HepG2 (cell line): ENCODE data around the gene ARHGEF1. TPM values are rescaled to one million over a fixed set of nuclear protein-coding genes. Genes with fewer than 3 reads are reported as not detected.

Experiments
- AGO2 ChIP-seq: fragments of 200-400 bp; formaldehyde crosslinking; optimal IDR thresholded peaks from 2 replicates; pipeline ENCODE3; 2017; ENCODE audit warnings: mild to moderate bottlenecking, low read depth, low read length, moderate library complexity
- ATF4 ChIP-seq, 2 experiments: fragments of 450-650 bp in 1 of 2; sonication (generic) in 1 of 2; formaldehyde crosslinking; IDR thresholded peaks; 2 replicates each; pipeline versions ENCODE4 v1.5.0 to v1.8.0; 2020 to 2022; ENCODE audit warnings: mild to moderate bottlenecking in 1 of 2, missing genetic modification reagents in 1 of 2
- ATF5 ChIP-seq: sonication (generic); formaldehyde crosslinking; IDR thresholded peaks from 2 replicates; pipeline ENCODE4 v1.4.0; 2020; ENCODE audit warnings: mild to moderate bottlenecking, low read depth, missing genetic modification reagents
- ATF7-NPFF ChIP-seq: sonication (generic); formaldehyde crosslinking; IDR thresholded peaks from 2 replicates; pipeline ENCODE4 v1.8.1; 2023; ENCODE audit warnings: mild to moderate bottlenecking, low read depth, missing genetic modification reagents, moderate library complexity
- BHLHE40 ChIP-seq: IDR thresholded peaks from 2 replicates; pipeline ENCODE4 v1.6.1; 2011; ENCODE audit warnings: low read length, improper control_type of control experiment
- GABPA ChIP-seq, 2 experiments: IDR thresholded peaks; 2 replicates each; pipeline ENCODE4 v1.6.1; 2011 to 2016; ENCODE audit warnings: low read depth in 2 of 2, low read length in 1 of 2, missing biosample characterization in 1 of 2, missing genetic modification characterization in 1 of 2
- GATA4 ChIP-seq: sonication (generic); IDR thresholded peaks from 2 replicates; pipeline ENCODE4 v1.6.1; 2016; ENCODE audit warnings: antibody characterized with exemption, low read depth, borderline replicate concordance
- HNRNPK ChIP-seq: fragments of 200-400 bp; formaldehyde crosslinking; IDR thresholded peaks from 2 replicates; pipeline ENCODE4 v1.6.1; 2018; ENCODE audit warnings: low read length, low read depth, moderate library complexity, mild to moderate bottlenecking; ENCODE audit not compliant: poor library complexity, severe bottlenecking
- PCBP2 ChIP-seq: fragments of 200-400 bp; formaldehyde crosslinking; optimal IDR thresholded peaks from 2 replicates; pipeline ENCODE3; 2018; ENCODE audit warnings: low read length, low read depth; ENCODE audit not compliant: poor library complexity, severe bottlenecking
- POLR2AphosphoS2 ChIP-seq: IDR thresholded peaks from 2 replicates; pipeline ENCODE4 v1.6.1; 2011; ENCODE audit warnings: low read depth, low read length, improper control_type of control experiment
- SMARCE1 ChIP-seq: fragments of 450-650 bp; IDR thresholded peaks from 2 replicates; pipeline ENCODE4 v1.6.1; 2017; ENCODE audit warnings: borderline replicate concordance
- SP5 ChIP-seq: IDR thresholded peaks from 2 replicates; pipeline ENCODE4 v1.6.1; 2016; ENCODE audit warnings: low read depth, borderline replicate concordance
- SRY ChIP-seq: sonication (generic); formaldehyde crosslinking; IDR thresholded peaks from 2 replicates; pipeline ENCODE4 v1.8.0; 2022; ENCODE audit warnings: mild to moderate bottlenecking, missing genetic modification reagents
- ZFP41 ChIP-seq: sonication (generic); formaldehyde crosslinking; IDR thresholded peaks from 2 replicates; pipeline ENCODE4 v1.4.0; 2020; ENCODE audit warnings: mild to moderate bottlenecking, missing genetic modification reagents, borderline replicate concordance
- ZNF530 ChIP-seq: sonication (generic); formaldehyde crosslinking; IDR thresholded peaks from 2 replicates; pipeline ENCODE4 v1.5.0; 2020; ENCODE audit warnings: low read depth, mild to moderate bottlenecking, missing genetic modification reagents
- ZNF572 ChIP-seq: sonication (generic); formaldehyde crosslinking; IDR thresholded peaks from 2 replicates; pipeline ENCODE4 v1.5.1; 2020; ENCODE audit warnings: mild to moderate bottlenecking, missing genetic modification reagents
- ZNF644 ChIP-seq: IDR thresholded peaks from 2 replicates; pipeline ENCODE4 v1.6.1; 2016; ENCODE audit warnings: low read depth
- ZNF782 ChIP-seq: sonication (generic); formaldehyde crosslinking; IDR thresholded peaks from 2 replicates; pipeline ENCODE4 v1.4.0; 2020; ENCODE audit warnings: missing genetic modification reagents, mild to moderate bottlenecking, borderline replicate concordance
- polyA plus RNA-seq, 8 experiments: library from polyadenylated mRNA; depleted of rRNA in 3 of 8; stranded (reverse) in 7 of 8; unstranded in 1 of 8; fragments of >200 nt; fragmentation: Illumina TruSeq in 4 of 8; extraction: Trizol in 4 of 8; gene quantifications; 2 replicates each; pipeline versions ENCODE4 v1.2.1 to v1.2.3, GENCODE V29; 2011 to 2016; ENCODE audit warnings: low read depth in 4 of 8, missing spikeins in 1 of 8, mixed read lengths in 1 of 8; ENCODE audit not compliant: insufficient read depth in 1 of 8
- total RNA-seq, 5 experiments: library from RNA; depleted of rRNA; stranded (reverse); fragments of >200 nt; fragmentation: Illumina TruSeq; extraction: Trizol; gene quantifications; 2 replicates each; pipeline ENCODE4 v1.2.3, GENCODE V29; 2016; ENCODE audit warnings: low read depth in 1 of 5
- TF ChIP-seq, protein P1 (sequence below): IDR thresholded peaks from 2 replicates; pipeline ENCODE4 v1.6.1; 2016
- TF ChIP-seq, protein P2 (sequence below): sonication (generic); formaldehyde crosslinking; IDR thresholded peaks from 2 replicates; pipeline ENCODE4 v1.5.1; 2020; ENCODE audit warnings: mild to moderate bottlenecking, missing genetic modification reagents, moderate library complexity
- TF ChIP-seq, protein P3 (sequence below): sonication (generic); formaldehyde crosslinking; IDR thresholded peaks from 2 replicates; pipeline ENCODE4 v1.8.1; 2023; ENCODE audit warnings: mild to moderate bottlenecking, moderate library complexity, missing genetic modification reagents

The ARHGEF1 gene
- total and polyA plus RNA-seq, 2 of the 13 experiments (the other 11 are each of a cell fraction or from before 2014, with no cell fraction given), result 33.7 to 34.7 TPM

DNA sequence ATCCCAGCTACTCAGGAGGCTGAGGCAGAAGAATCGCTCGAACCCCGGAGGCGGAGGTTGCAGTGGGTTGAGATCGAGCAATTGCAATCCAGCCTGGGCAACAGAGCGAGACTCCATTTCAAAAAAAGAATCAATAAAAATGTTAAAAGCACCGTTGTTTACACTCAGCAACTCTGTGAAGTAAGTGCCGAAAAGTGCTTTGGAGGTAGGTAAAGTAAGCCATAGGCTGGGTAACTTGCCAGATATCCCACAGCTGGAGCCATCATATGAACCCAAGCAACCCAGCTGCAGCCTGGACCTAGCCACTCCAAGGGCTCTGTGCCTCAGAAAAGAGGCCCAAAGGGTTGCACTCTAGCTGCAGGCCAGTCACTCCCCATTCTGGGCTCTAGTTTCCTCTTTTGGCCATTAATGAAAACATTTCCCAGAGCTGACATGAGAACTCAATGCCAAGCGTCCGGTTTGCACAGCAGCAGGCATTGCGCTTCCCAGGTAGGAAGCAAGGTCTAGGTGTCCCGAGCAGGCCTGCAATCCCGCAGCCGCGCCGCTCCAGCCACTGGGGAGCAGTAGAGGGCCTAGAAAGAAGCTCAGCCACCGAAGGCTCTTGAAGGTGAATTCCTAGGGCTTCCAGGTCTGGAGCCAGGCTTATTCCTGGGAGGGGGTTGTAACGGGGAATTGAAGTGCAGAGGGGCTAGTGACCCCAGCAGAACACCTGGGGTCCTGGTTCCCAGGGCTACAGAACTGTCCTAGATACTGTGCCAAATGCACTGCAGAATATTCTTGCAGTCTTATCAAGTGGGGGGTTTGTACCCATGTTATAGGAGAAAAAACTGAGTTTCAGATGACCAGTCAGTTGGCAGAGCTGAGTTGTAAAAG is 10.0 kb upstream of the ARHGEF1 start (continued):
- TF ChIP-seq, protein P1, sequence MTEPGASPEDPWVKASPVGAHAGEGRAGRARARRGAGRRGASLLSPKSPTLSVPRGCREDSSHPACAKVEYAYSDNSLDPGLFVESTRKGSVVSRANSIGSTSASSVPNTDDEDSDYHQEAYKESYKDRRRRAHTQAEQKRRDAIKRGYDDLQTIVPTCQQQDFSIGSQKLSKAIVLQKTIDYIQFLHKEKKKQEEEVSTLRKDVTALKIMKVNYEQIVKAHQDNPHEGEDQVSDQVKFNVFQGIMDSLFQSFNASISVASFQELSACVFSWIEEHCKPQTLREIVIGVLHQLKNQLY (CRISPR knock-in tag), result no peak
- TF ChIP-seq SMARCE1, result no peak
- TF ChIP-seq ZNF644 (CRISPR knock-in tag), result no peak
- no peak for TF ChIP-seq ZNF530 (CRISPR knock-in tag)
- no peak for TF ChIP-seq ZNF572
- no peak for TF ChIP-seq PCBP2
- TF ChIP-seq GABPA (IDR thresholded peaks at IDR 0.05; ENCODE audit: low read depth, low read length), result no peak
- no peak for TF ChIP-seq GABPA (CRISPR knock-in tag; IDR thresholded peaks at IDR 0.05; ENCODE audit: low read depth)
- TF ChIP-seq, protein P2, sequence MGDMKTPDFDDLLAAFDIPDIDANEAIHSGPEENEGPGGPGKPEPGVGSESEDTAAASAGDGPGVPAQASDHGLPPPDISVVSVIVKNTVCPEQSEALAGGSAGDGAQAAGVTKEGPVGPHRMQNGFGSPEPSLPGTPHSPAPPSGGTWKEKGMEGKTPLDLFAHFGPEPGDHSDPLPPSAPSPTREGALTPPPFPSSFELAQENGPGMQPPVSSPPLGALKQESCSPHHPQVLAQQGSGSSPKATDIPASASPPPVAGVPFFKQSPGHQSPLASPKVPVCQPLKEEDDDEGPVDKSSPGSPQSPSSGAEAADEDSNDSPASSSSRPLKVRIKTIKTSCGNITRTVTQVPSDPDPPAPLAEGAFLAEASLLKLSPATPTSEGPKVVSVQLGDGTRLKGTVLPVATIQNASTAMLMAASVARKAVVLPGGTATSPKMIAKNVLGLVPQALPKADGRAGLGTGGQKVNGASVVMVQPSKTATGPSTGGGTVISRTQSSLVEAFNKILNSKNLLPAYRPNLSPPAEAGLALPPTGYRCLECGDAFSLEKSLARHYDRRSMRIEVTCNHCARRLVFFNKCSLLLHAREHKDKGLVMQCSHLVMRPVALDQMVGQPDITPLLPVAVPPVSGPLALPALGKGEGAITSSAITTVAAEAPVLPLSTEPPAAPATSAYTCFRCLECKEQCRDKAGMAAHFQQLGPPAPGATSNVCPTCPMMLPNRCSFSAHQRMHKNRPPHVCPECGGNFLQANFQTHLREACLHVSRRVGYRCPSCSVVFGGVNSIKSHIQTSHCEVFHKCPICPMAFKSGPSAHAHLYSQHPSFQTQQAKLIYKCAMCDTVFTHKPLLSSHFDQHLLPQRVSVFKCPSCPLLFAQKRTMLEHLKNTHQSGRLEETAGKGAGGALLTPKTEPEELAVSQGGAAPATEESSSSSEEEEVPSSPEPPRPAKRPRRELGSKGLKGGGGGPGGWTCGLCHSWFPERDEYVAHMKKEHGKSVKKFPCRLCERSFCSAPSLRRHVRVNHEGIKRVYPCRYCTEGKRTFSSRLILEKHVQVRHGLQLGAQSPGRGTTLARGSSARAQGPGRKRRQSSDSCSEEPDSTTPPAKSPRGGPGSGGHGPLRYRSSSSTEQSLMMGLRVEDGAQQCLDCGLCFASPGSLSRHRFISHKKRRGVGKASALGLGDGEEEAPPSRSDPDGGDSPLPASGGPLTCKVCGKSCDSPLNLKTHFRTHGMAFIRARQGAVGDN, result peak; percentile 56
- TF ChIP-seq POLR2AphosphoS2, result peak; percentile 86; the same call in 1 of the 2 replicates
- 0 out of 2 replicates have a peak, but pooled peaks have one; percentile 17 for TF ChIP-seq ATF7-NPFF (CRISPR knock-in tag)
- TF ChIP-seq HNRNPK, result no peak
- no peak for TF ChIP-seq ATF5 (CRISPR knock-in tag)
- TF ChIP-seq, protein P3, sequence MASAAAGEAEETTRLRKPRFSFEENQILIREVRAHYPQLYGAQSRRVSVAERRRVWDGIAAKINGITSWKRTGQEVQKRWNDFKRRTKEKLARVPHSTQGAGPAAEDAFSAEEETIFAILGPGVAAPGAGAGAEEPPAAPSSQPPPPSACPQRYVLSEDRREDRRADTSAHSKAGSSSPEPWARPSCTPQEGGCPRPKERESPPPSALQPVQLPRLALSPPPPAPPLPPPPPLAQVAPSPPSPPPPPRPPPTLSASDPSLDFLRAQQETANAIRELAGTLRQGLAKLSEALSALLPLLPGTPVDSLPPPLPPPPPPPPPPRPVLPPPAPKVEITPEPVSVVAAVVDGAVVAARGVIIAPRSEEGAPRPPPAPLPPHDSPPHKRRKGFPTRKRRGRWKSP (CRISPR knock-in tag), result peak; percentile 30; the same call in 1 of the 2 replicates
- TF ChIP-seq GATA4, result no peak
- peak; percentile 91 for TF ChIP-seq AGO2
- TF ChIP-seq ATF4 (CRISPR knock-in tag; IDR thresholded peaks at IDR 0.05), result 0 out of 4 replicates have a peak, but pooled peaks of 1 of the 2 experiments have one; percentile 36
- no peak for TF ChIP-seq SP5 (CRISPR knock-in tag)
- TF ChIP-seq ZNF782 (CRISPR knock-in tag), result no peak; the same call in 1 of the 2 replicates
- no peak for TF ChIP-seq BHLHE40
- 0 out of 2 replicates have a peak, but pooled peaks have one; percentile 29 for TF ChIP-seq SRY (CRISPR knock-in tag)
- no peak for TF ChIP-seq ZFP41 (CRISPR knock-in tag)
